Right atrium auricular region (tissue), 2 donors: ENCODE results near the gene MRPL2. TPM values are rescaled to one million over a fixed set of nuclear protein-coding genes. Genes with fewer than 3 reads are reported as not detected.

Experiments used
- DNase-seq: peaks from one replicate; pipeline ENCODE4 v3.0.0-alpha.2; 2019; ENCODE audit warnings: low spot score
- H3K27ac ChIP-seq, 2 donors: fragments of 200-600 bp; sonication (generic); 1 replicate in 1 of 2; 2 replicates in 1 of 2; pipeline ENCODE4 v1.5.1; 2016 to 2019
- H3K27me3 ChIP-seq, 2 donors: fragments of 200-600 bp; sonication (generic); one replicate each; pipeline versions ENCODE4 v1.5.1 to v1.6.0; 2017 to 2019
- H3K36me3 ChIP-seq: fragments of 200-600 bp; sonication (generic); one replicate; pipeline ENCODE4 v1.5.1; 2016
- H3K4me1 ChIP-seq, 2 donors: fragments of 200-600 bp; sonication (generic); one replicate each; pipeline versions ENCODE4 v1.5.1 to v1.6.0; 2017 to 2019
- H3K4me3 ChIP-seq, 2 donors: fragments of 200-600 bp; sonication (generic); 1 replicate in 1 of 2; 2 replicates in 1 of 2; pipeline ENCODE4 v1.5.1; 2017 to 2019; ENCODE audit warnings: mild to moderate bottlenecking in 1 of 2, moderate library complexity in 1 of 2
- H3K9me3 ChIP-seq, 2 donors: fragments of 200-600 bp; sonication (generic); one replicate each; pipeline ENCODE4 v1.5.1; 2019
- CTCF ChIP-seq, 2 donors: fragments of 200-600 bp; sonication (generic); IDR thresholded peaks; one replicate each; pipeline ENCODE4 v1.5.1; 2019; ENCODE audit warnings: antibody characterized with exemption in 2 of 2
- total RNA-seq, 2 donors: library from RNA; depleted of rRNA; stranded (reverse); fragments of >200 nt; gene quantifications; one replicate each; pipeline ENCODE4 v1.1.0, GENCODE V29; 2016

MRPL2 gene
- total RNA-seq, 2 donors from 2014 or later = 37.0 to 41.0 TPM

GRCh38 chr6:43097502-43097901 lies 38.3 kb upstream of the MRPL2 start:
- TF ChIP-seq CTCF (IDR thresholded peaks at IDR 0.05) = no peak
- no peak for DNase-seq
- peak overlapping the region in 1 of 2 donors; percentile 7 for H3K27ac ChIP-seq
- H3K4me3 ChIP-seq = no peak overlapping the region
- H3K9me3 ChIP-seq = no peaks in the 10 kb centered on the region
- H3K36me3 ChIP-seq = no peaks in the 10 kb centered on the region
- H3K27me3 ChIP-seq = no peaks in the 10 kb centered on the region
- peaks cover 0 to 17% of the 10 kb centered on the region in 2 donors for H3K4me1 ChIP-seq

DNA sequence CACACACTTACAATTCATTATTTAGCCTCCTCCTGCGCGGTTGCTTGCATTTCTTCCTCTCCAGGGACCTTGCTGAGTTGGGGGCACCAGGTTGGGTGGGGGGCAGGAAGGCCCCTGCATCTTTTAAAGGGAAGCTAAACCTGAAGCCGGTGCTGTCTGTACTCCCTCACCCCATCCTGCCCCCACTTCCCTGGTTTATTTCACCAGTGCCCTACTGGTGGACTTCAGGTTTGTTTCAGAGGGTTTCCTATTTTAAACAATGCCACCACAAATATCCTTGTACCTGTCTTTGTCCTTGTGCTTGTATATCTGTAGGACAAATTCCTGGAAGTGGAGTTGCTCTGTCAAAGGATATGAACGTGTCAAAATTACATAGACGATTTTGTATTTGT lies 37.9 kb upstream of the MRPL2 start:
- DNase-seq = no peak
- TF ChIP-seq CTCF (IDR thresholded peaks at IDR 0.05) = no peak
- H3K4me1 ChIP-seq = peaks cover 0 to 17% of the 10 kb centered on the region in 2 donors
- H3K4me3 ChIP-seq = no peak overlapping the region
- H3K9me3 ChIP-seq = no peaks in the 10 kb centered on the region
- no peaks in the 10 kb centered on the region for H3K27me3 ChIP-seq
- H3K36me3 ChIP-seq = no peaks in the 10 kb centered on the region
- peak overlapping the region in 1 of 2 donors; percentile 7 for H3K27ac ChIP-seq

GRCh38 chr6:43096451-43097097 lies 37.3 kb upstream of the MRPL2 start:
- no peak overlapping the region for H3K4me3 ChIP-seq
- TF ChIP-seq CTCF (IDR thresholded peaks at IDR 0.05) = no peak
- DNase-seq = no peak
- no peaks in the 10 kb centered on the region for H3K27me3 ChIP-seq
- H3K9me3 ChIP-seq = no peaks in the 10 kb centered on the region
- H3K4me1 ChIP-seq = peaks cover 0 to 17% of the 10 kb centered on the region in 2 donors
- no peaks in the 10 kb centered on the region for H3K36me3 ChIP-seq
- peak overlapping the region in 1 of 2 donors; percentile 7 for H3K27ac ChIP-seq

- no peak for DNase-seq
- Histone ChIP-seq H3K27me3 (no peaks in the 10 kb centered on the region), H3K27ac (peak overlapping the region in 1 of 2 donors; percentile 7)
Measured at GRCh38 chr6:43095939-43096338, 36.7 kb upstream of the MRPL2 start.

DNA sequence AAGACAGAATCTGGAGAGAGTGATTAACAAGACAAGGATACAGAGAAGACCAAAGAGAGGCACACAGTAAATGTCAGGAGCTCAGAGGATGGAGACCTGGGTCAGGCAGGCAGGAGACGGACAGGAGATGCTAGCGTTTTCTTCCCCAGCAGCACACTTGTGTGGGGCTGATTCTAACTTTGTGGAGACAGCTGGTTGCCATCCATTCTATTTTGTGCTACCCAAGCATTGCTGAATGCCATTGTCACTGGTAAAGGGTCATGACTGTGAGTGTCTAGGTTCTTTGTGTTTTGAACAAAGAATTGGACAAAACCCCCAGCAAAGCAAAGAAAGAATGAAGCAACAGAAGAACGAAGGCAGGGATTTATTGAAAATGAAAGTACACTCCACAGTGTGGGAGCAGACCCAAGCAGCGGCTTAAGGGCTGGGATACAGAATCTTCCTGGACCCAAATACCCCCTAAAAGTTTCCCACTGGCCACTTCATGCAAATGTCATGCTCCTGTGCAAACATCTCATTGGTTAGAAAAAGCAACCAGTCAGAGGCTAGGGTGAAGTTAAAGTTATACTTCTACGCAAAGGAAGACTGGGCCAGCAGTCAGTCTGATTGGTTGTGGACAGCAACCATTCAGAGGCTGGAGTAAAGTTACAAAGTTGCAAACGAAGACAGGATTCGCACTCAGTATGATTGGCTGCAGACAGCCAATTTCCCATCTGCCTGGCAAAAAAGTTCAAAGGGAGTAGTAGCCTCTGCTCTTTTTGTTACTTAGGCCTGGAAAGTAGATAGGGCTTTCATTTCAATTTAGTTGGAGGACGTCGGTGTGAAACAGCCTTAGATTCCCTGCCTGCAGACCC lies 34.4 kb upstream of the MRPL2 start:
- no peak for TF ChIP-seq CTCF (IDR thresholded peaks at IDR 0.05)
- Histone ChIP-seq H3K4me1 (peaks cover 0 to 17% of the 10 kb centered on the region in 2 donors), H3K4me3 (peak overlapping the region in 1 of 2 donors; percentile 34), H3K27ac (peak overlapping the region in 1 of 2 donors; percentile 37), H3K27me3 (no peaks in the 10 kb centered on the region), H3K36me3 (no peaks in the 10 kb centered on the region), H3K9me3 (no peaks in the 10 kb centered on the region)
- peak; percentile 68 for DNase-seq

More at GRCh38 chr6:43095939-43096338, 36.7 kb upstream of the MRPL2 start:
- Histone ChIP-seq H3K4me1 (peaks cover 0 to 17% of the 10 kb centered on the region in 2 donors), H3K36me3 (no peaks in the 10 kb centered on the region), H3K4me3 (no peak overlapping the region), H3K9me3 (no peaks in the 10 kb centered on the region)
- no peak for TF ChIP-seq CTCF (IDR thresholded peaks at IDR 0.05)
